HG03045 (cell line): ENCODE measurements around the gene NUFIP2.
"Not testable (repeated sequence)": the region's sequence is repeated elsewhere in the genome, so short reads cannot be mapped to it uniquely, and the experiment has no call there.

Experiments used
- ATAC-seq: cut with Tn5 transposase; IDR thresholded peaks from one replicate; pipeline ENCODE4 v1.9.1; 2021; ENCODE audit warnings: mild to moderate bottlenecking, moderate library complexity; ENCODE audit not compliant: unreplicated experiment

The NUFIP2 gene, protein sequence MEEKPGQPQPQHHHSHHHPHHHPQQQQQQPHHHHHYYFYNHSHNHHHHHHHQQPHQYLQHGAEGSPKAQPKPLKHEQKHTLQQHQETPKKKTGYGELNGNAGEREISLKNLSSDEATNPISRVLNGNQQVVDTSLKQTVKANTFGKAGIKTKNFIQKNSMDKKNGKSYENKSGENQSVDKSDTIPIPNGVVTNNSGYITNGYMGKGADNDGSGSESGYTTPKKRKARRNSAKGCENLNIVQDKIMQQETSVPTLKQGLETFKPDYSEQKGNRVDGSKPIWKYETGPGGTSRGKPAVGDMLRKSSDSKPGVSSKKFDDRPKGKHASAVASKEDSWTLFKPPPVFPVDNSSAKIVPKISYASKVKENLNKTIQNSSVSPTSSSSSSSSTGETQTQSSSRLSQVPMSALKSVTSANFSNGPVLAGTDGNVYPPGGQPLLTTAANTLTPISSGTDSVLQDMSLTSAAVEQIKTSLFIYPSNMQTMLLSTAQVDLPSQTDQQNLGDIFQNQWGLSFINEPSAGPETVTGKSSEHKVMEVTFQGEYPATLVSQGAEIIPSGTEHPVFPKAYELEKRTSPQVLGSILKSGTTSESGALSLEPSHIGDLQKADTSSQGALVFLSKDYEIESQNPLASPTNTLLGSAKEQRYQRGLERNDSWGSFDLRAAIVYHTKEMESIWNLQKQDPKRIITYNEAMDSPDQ

DNA sequence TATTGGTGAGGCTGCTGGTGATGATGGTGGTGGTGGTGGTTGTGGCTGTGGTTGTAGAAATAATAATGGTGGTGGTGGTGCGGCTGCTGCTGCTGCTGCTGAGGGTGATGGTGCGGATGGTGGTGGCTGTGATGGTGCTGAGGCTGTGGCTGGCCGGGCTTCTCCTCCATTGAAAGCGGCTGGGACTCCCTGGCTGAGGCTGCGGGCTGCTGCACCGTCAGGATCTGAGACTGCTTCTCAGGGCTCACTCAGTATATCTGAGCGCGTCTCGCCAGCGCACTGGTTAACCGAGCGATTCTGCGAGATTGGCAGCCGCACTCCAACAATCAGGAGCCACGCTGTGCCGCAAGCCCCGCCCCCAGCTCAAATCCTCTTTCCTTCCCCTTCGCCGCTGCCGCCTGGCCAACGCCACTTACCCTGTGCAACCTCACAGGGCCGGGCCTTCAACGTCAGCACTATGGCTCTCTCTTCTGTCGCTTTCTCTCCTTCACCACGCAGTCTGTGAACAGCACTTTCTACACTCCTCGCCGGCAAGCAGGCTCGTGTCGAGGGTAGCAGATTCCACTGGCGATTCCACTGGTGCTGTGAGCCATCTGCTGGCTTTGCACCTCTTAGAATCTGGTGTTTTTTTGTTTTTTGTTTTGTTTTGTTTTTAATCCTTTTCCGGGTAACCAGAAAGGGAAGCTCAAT is at the start of gene NUFIP2:
Gene NUFIP2 (minus strand): TSS at position 259 of the 690 bp plus-strand sequence. CDS start 89 bp downstream, at position 170.
- peak; percentile 76 for ATAC-seq

DNA sequence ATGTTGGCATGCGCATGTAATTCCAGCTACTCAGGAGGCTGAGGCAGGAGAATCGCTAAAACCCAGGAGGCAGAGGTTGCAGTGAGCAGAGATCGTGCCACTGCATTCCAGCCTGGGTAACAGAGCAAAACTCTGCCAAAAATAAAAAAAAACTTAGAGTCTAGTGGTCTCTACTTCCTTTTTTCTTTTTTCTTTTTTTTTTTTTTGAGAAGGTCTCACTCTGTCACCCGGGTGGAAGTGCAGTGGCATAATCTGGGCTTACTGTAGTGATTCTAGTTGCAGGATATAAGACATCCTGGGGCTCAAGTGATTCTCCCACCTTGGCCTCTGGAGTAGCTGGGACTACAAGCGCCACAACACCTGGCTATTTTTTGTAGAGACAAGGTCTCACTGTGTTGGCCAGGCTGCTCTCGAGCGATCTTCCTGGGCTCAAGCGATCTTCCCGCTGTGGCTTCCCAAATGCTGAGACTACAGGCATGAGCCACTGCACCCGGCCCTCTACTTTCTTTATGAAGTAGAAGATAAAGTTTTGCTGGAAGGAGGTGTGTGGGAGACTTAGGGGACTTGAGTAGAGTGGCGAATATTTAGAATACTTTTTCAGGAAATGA is 48.3 kb upstream of the NUFIP2 start:
- ATAC-seq = no peak

DNA sequence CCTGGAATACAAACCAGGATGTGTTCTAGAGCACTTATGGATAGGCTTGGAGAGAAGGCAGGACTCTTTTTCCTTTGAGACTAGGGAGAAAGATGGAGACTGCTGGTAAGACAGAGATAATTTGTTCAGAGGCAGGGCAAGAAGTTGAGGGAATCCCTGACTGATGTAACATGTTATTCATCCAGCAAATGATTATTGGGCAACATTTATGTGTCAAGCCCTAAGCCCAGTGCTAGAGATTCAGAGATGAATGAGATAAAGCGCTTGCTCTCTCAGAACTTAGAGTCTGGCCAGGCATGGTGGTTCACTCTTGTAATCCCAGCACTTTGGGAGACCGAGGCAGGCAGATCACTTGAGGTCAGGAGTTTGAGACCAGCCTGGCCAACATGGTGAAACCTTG is 47.8 kb upstream of the NUFIP2 start:
- ATAC-seq = no peak

DNA sequence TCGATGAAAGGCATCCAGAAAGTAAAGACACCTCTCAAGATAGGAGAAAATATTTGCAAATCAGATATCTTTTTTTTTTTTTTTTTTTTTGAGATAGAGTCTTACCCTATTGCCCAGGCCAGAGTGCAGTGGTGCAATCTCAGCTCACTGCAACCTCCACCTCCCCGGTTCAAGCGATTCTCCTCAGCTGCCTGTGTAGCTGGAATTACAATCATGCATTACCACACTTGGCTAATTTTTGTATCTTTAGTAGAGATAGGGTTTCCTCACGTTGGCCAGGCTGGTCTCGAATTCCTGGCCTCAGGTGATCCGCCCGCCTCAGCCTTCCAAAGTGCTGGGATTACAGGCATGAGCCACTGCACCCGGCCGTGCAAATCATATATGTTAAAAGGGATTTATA is 45.1 kb upstream of the NUFIP2 start:
- ATAC-seq = not testable (repeated sequence)

DNA sequence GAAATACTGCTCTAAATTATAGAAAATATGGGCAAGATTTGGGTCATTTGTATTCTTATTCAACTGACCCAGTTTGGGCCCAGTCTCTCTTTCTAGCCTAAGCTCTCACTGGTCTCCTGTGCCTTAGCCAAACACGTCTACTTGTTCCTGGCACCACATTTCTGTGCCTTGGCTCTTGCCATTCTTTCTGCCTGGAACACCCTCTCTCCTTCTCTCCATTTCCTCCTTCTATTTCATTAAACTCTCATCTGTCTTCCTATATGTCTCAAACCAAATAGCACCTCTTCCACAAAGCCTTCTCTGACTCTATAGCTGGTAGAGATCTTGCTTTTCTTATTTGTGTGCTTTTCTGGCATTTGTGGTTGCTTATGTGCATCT is 37.7 kb upstream of the NUFIP2 start:
- ATAC-seq = no peak

DNA sequence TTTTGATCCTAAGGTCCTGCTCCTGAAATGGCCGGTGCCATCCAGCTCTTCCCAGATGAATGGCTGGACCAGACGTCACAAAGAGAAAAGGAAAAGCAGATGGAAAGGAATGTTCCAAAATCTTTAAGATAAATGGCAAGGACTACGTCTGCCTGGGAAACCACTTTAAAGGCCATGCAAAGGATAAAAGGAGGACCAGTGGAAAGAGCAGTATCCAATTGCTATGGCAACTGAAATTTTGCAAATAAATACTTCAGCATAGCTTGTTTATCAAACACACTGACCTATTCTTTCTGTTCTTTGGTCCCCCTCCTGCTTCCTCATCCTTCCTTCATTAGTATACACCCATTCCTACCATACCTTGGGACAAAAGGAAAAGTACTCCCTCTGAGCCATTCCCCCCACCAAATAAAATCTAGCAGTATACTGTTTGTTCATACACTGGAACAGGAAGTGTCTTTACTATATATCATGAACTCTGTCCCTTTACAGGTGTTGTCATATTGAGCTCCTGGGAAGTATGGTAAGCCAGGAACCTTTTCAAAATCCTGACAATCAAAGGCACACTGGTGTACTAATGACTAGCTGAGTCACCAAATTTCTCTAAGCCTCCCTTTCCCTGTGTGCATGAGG is 37.2 kb upstream of the NUFIP2 start:
- no peak for ATAC-seq

DNA sequence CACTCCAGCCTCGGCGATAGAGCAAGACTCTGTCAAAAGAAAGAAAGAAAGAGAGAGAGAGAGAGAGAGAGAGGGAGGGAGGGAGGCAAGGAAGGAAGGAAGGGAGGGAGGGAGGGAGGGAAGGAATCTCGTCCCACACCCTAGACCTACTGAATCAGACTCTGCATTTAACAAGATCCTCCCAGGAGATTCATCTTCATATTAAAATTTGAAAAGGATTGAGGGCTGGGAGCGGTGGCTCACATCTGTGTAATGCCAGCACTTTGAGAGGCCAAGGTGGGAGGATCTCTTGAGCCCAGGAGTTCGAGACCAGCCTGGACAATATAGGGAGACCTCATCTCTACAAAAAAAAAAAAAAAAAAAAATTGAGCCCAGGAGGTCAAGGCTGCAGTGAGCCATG is 33.5 kb upstream of the NUFIP2 start:
- ATAC-seq = no peak

DNA sequence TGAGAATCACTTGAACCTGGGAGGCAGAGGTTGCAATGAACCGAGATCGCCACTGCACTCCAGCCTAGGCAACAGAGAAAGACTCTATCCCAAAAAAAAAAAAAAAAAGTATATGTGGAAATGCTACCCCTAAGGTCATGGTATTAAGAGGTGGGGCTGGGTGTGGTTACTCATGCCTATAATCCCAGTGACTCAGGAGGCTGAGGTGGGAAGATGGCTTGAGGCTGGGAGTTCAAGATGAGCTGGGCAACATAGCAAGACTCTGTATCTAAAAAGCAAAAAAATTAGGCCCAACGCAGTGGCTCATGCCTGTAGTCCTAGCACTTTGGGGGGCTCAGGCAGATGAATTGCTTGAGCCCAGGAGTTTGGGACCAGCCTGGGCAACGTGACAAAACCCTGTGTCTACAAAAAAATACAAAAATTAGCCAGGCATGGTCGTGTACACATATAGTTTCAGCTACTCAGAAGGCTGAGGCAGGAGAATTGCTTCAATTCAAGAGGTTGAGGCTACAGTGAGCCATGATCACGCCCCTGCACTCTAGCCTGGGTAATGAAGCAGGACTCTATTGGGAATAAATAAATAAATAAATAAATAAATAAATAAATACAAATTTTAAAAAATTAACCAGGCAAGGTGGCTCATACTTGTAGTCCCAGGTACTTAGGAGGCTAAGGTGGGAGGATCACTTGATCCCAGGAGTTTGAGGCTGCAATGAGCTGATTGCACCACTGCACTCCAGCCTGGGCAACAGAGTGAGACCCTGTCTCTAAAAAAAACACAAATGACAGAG is 32.3 kb upstream of the NUFIP2 start:
- ATAC-seq = no peak

DNA sequence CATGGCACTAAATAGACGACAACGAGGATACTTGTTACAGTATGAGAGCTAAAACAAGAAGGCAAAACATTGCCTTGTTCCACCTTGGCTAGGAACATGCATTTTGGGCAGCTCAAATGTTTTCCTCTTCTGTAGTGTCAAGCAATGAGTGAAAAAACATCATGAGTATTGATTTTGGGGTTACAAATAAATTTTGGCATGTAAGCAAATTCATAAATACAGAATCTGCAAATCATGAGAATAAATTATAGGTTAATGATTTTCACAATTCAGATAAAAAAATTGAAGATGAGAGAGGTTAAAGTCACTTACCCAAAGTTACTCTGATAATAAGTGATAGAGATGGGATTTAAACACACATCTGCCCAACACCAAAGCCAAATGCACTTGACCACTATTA is 28.4 kb upstream of the NUFIP2 start:
- ATAC-seq = no peak

DNA sequence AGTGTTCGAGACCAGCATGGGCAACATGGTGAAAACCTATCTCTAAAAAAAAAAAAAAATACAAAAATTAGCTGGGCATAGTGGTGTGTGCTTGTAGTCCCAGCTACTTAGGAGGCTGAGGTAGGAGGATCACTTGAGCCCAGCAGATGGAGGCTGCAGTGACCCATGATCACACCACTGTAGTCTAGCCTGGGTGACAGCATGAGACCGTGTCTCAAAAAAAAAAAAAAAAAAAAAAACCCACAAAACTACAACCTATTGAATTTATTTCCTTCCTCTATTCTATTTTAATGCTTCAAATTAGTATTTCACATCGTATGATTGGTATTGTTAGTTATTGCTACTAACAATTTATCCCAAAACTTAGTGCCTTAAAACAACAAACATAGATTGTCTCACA is 9.4 kb upstream of the NUFIP2 start:
- no peak for ATAC-seq

DNA sequence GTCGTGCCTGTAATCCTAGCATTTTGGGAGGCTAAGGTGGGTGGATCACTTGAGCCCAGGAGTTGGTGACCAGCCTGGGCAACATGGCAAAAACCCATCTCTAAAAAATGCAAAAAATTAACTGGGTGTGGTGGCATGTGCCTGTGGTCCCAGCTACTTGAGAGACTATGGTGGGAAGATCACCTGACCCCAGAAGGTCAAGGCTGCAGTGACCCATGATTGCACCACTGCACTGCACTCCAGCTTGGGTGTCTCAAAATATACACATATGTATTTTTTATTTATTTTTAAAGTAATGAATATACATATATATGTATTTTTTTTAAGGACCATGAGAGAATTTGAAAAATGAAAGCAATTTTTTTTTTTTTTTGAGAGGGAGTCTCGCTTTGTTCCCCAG is 5.1 kb upstream of the NUFIP2 start:
- no peak for ATAC-seq

DNA sequence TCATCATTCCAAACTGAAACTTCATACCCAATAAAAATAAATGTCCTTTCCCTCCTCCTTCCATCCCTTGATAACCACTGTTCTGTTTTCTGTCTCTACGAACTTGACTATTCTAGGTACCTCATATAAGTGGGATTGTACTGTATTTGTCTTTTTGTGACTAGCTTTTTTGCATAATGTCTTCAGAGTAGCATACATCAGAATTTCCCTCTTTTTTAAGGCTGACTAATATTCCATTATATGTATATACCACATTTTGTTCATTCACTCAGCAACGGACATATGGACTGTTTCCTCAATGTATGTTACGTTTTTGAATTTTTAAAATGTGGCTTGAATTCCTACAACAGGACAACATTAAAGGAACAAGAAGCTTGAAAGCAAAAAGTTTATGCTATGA is 1.5 kb upstream of the NUFIP2 start:
- no peak for ATAC-seq

DNA sequence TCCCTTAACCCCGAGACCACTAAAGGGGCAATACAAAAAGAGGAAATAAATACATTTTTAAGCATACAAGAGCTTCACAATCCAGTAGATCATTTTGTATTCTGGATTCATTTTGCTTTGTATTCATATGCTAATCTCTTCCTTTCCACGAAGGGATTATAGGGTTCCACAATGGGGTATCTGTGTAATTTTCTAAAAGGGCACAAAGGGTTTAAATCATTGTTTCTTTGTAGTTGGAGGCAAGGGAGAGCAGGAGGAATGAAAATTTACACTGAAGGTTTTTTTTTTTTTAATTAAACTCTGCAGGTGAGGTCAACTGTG is 592 bp upstream of the NUFIP2 start:
- ATAC-seq = no peak

DNA sequence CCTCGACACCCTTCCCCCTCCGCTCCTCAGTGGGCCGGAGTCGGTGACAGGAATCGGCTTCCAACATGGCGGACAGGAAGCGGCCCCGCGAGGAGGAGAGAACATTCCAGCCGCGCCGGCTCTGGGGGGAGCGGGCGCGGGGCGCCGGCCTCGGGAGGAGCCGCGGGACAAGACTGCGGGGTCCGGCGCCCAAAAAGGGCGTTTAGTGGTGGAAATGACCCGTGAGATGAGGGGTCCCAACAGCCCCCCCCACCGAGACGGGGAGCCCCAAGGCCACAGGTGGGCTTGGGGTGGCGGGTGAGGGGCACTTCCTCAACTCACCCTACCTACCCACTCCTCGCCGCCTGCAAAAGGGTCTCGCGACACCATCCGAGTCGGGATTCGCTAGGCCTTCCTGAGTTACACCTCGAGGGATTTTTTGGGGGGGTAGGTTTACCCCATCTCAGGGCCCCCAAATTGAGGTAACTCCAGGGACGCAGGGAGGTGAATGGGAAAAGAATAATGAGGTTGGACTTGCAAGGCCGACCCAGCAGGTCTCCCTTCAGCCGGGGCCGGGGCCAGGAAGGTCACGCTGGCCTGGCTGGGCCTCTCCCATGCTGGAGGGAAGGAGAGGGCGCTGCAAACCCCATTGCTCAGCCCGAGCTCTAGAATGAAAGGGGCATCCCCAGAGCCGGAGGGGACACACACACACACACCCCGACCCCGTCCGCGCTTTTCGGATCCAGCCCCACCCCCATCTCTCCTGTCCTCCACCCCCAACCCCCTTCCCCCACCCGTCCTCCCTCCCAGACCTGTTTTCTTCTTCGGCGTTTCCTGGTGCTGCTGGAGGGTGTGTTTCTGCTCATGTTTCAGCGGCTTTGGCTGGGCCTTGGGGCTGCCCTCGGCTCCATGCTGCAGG is 707 bp downstream of the NUFIP2 start:
- peak; percentile 30 for ATAC-seq

DNA sequence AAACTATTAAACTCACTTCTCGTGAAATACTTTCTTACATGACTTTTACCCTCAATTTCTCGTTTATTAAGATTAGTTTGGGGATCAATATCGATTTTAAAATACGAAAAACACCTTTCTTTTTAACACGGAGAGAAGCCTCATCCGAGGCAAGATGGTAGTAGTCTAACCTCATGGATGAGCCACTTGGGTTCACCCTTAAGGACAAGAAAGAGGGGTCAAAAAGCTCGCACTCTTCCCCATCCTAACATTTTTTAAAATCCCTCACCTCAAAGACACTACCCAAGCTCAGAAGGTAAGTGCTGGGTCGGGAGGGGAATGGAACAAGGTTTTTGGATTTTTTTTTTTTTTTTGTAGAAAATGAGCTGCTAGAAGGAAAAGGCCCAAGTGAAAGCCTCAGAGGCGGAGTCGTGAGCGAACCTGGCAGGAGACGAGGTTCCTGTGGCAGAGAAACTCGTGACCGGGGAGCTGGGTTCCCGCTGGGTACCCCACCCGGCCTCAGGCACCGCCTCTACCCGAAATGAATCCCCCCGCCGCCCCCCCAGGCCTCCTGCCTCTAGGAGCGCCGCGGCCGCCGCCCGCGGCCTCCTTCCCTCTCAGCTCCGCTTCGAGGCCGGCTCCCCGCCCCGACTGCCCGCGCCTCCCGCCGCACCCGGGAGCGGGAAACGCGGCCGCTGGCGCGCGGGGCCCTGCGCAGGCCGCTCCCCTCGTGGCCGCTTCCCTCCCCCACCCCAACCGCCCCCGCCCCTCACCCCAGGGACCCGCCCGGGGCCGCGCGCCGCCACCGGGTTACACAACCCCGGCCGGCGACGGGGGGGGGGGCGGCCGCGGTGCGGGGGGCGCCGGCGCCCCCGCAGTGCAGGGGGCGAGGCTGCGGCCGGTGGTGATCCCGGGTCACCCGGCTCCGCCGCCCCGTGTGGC is 1.6 kb downstream of the NUFIP2 start:
- peak; percentile 8 for ATAC-seq

DNA sequence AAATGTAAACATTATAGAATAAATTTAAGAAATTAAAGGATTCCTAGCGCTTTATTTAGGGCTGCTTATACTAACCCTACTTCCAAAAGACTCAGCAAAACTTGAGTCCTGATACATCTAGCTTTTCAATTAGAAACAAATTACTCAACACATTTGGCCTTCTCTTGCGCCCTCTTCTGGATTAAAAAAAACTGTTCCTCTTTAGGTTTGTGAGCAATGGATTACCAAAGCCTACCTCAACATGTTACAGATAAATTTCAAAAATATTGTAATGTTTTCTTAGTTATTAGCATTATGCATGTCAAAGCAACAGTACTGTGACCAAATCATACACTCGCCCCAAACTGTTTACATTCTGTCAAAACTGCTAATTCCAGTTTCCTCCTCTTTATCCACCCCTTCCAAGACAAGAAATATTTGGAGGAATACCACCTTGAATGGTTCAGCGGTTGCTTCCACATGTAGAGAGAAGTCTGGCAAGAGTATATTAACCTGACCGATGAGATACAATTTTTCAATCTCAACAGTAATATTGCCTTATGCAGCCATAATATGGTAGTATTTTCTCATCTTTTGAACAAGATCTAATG is 2.7 kb downstream of the NUFIP2 start:
- no peak for ATAC-seq

DNA sequence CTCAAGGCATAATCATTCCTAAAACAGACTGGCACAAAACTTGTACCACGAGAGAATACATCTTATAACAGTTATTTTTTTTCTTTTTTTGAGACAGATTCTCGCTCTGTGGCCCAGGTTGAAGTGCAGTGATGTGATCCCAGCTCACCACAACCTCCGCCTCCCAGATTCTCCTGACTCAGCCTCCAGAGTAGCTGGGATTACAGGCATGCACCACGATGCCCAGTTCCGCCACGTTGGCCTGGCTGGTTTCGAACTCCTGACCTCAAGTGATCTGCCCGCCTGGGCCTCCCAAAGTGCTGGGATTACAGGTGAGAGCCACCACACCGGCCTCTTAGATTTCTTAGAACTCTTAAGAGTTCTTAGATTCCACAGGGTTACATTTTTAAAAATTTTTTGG is 4.1 kb downstream of the NUFIP2 start:
- no peak for ATAC-seq

DNA sequence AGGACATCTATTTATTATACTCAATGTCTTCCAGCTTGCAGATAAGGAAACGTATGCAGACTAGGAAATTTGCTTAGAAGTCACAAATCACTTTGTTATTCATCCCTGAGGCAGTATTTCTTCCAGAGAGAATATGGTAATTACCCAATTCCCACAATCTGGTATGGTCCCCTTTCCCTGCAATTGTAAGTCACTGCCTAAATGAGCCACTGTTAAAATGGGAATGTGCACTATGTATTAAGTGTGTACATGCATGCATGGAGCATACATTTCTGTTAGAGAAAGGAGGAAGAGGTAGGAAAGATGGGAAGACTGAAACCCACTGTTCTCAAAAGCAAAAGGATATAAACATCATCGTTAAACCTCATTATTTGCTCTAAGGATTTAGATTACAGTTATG is 10.0 kb downstream of the NUFIP2 start:
- no peak for ATAC-seq
